Chondrocyte (in vitro differentiated cells): ENCODE measurements around the gene FABP2. TPM values are rescaled to one million over a fixed set of nuclear protein-coding genes. Genes with fewer than 3 reads are reported as not detected.

Experiments used
- DNase-seq: peaks from one replicate; pipeline ENCODE4 v3.0.0; 2021; ENCODE audit warnings: mixed read lengths, low spot score
- H3K27ac Mint-ChIP-seq: one replicate; pipeline ENCODE4 v1.8.0; 2021; ENCODE audit warnings: mild to moderate bottlenecking, moderate library complexity, mixed read lengths; ENCODE audit not compliant: unreplicated experiment
- H3K27me3 Mint-ChIP-seq: 2 replicates; pipeline ENCODE4 v1.8.0; 2021; ENCODE audit warnings: low read depth, mixed read lengths
- H3K36me3 Mint-ChIP-seq: 2 replicates; pipeline ENCODE4 v1.8.0; 2021; ENCODE audit warnings: low read depth, mixed read lengths
- H3K4me1 Mint-ChIP-seq: 2 replicates; pipeline ENCODE4 v1.8.0; 2021; ENCODE audit warnings: low read depth, mild to moderate bottlenecking, mixed read lengths
- H3K4me3 Mint-ChIP-seq: one replicate; pipeline ENCODE4 v1.8.0; 2021; ENCODE audit warnings: mild to moderate bottlenecking, moderate library complexity, mixed read lengths; ENCODE audit not compliant: unreplicated experiment
- H3K9me3 Mint-ChIP-seq: 2 replicates; pipeline ENCODE4 v1.8.0; 2021; ENCODE audit warnings: low read depth, mixed read lengths
- CTCF ChIP-seq: fragments of 200-600 bp; sonication (generic); IDR thresholded peaks from 2 replicates; pipeline ENCODE4 v1.5.0; 2021; ENCODE audit warnings: antibody characterized with exemption, mild to moderate bottlenecking, moderate library complexity
- total RNA-seq: library from RNA; stranded (reverse); gene quantifications from 3 replicates; pipeline ENCODE4 v1.2.1, GENCODE V29; 2021

FABP2 gene
- total RNA-seq, 1 donor from 2014 or later, result not detected

GRCh38 chr4:119307606-119308005 is 14.3 kb downstream of the FABP2 start:
- no peak overlapping the region for H3K4me3 Mint-ChIP-seq
- no peaks in the 10 kb centered on the region for H3K27me3 Mint-ChIP-seq
- H3K4me1 Mint-ChIP-seq, result peaks cover 3% of the 10 kb centered on the region
- no peak overlapping the region for H3K27ac Mint-ChIP-seq
- no peaks in the 10 kb centered on the region for H3K36me3 Mint-ChIP-seq
- no peak for TF ChIP-seq CTCF
- no peak for DNase-seq
- H3K9me3 Mint-ChIP-seq, result no peaks in the 10 kb centered on the region

- Mint-ChIP-seq H3K4me1 (peaks cover 16% of the 10 kb centered on the region), H3K9me3 (no peaks in the 10 kb centered on the region), H3K27ac (no peak overlapping the region), H3K27me3 (no peaks in the 10 kb centered on the region), H3K36me3 (no peaks in the 10 kb centered on the region), H3K4me3 (no peak overlapping the region)
- no peak for DNase-seq
- TF ChIP-seq CTCF, result no peak
Observed at GRCh38 chr4:119304431-119304830, 17.5 kb downstream of the FABP2 start.

GRCh38 chr4:119303587-119304305 is 18.2 kb downstream of the FABP2 start:
- Mint-ChIP-seq H3K36me3 (peaks cover under 1% of the 10 kb centered on the region), H3K27me3 (no peaks in the 10 kb centered on the region), H3K4me3 (no peak overlapping the region), H3K4me1 (peaks cover 23% of the 10 kb centered on the region), H3K27ac (no peak overlapping the region), H3K9me3 (no peaks in the 10 kb centered on the region)
- no peak for TF ChIP-seq CTCF
- no peak for DNase-seq

- Mint-ChIP-seq H3K9me3 (no peaks in the 10 kb centered on the region), H3K4me3 (no peak overlapping the region), H3K4me1 (peaks cover 33% of the 10 kb centered on the region), H3K36me3 (peaks cover 8% of the 10 kb centered on the region), H3K27ac (no peak overlapping the region), H3K27me3 (no peaks in the 10 kb centered on the region)
- no peak for DNase-seq
- TF ChIP-seq CTCF, result no peak
Observed at GRCh38 chr4:119302073-119302832, 19.7 kb downstream of the FABP2 start.

GRCh38 chr4:119300101-119300978 is 21.6 kb downstream of the FABP2 start:
- Mint-ChIP-seq H3K36me3 (peaks cover 15% of the 10 kb centered on the region), H3K27me3 (no peaks in the 10 kb centered on the region), H3K4me3 (peak overlapping the region; percentile 99), H3K4me1 (peaks cover 40% of the 10 kb centered on the region), H3K27ac (peak overlapping the region; percentile 99), H3K9me3 (no peaks in the 10 kb centered on the region)
- DNase-seq, result peak; percentile 95
- TF ChIP-seq CTCF, result peak; percentile 49
